WTC11 (cell line): ENCODE results near the gene TRPV5. TPM values are rescaled to one million over a fixed set of nuclear protein-coding genes. Genes with fewer than 3 reads are reported as not detected.

Source experiments
- ATAC-seq: fragments of 200-7000 bp; cut with Tn5 transposase; 2 replicates; pipeline ENCODE4 v1.10.0; 2021; ENCODE audit warnings: mild to moderate bottlenecking, moderate library complexity
- CTCF ChIA-PET: fragments of 300-600 bp; sonication (Branson Sonifier 250); formaldehyde crosslinking; loops from one replicate; lab custom pipeline; 2021; ENCODE audit warnings: antibody characterized with exemption; lab: Charles Lee
- POLR2A ChIA-PET: fragments of 350-600 bp; sonication (Branson Sonifier 250); formaldehyde crosslinking; loops from one replicate; lab custom pipeline; 2021; ENCODE audit warnings: antibody characterized with exemption; lab: Charles Lee
- DNase-seq: peaks from one replicate; pipeline ENCODE4 v3.0.0; 2021; ENCODE audit warnings: low spot score
- H3K27ac Mint-ChIP-seq: 2 replicates; pipeline ENCODE4 v1.8.0; 2021; ENCODE audit warnings: mixed read lengths
- H3K27me3 Mint-ChIP-seq: 2 replicates; pipeline ENCODE4 v1.8.0; 2021; ENCODE audit warnings: low read depth, mild to moderate bottlenecking, moderate library complexity, mixed read lengths
- H3K36me3 Mint-ChIP-seq: 2 replicates; pipeline ENCODE4 v1.8.0; 2021; ENCODE audit warnings: mixed read lengths
- H3K4me1 Mint-ChIP-seq: 2 replicates; pipeline ENCODE4 v1.8.0; 2022; ENCODE audit warnings: mixed read lengths
- H3K4me3 Mint-ChIP-seq: 2 replicates; pipeline ENCODE4 v1.8.0; 2021; ENCODE audit warnings: mild to moderate bottlenecking, moderate library complexity, mixed read lengths
- H3K9me3 Mint-ChIP-seq: 2 replicates; pipeline ENCODE4 v1.8.0; 2021; ENCODE audit warnings: mixed read lengths
- ATF1 ChIP-seq: sonication (generic); formaldehyde crosslinking; IDR thresholded peaks from 2 replicates; pipeline ENCODE4 v1.8.1; 2023; ENCODE audit warnings: mild to moderate bottlenecking, moderate library complexity, missing genetic modification reagents
- CBFB ChIP-seq: sonication (generic); formaldehyde crosslinking; IDR thresholded peaks from 2 replicates; pipeline ENCODE4 v1.8.1; 2022; ENCODE audit warnings: mild to moderate bottlenecking, low read depth, missing genetic modification reagents
- ELF4 ChIP-seq: sonication (generic); formaldehyde crosslinking; IDR thresholded peaks from 2 replicates; pipeline ENCODE4 v1.8.1; 2022; ENCODE audit warnings: low read depth, mild to moderate bottlenecking, moderate library complexity, missing genetic modification reagents
- EMX1 ChIP-seq: fragments of 250-450 bp; sonication (Bioruptor Pico); IDR thresholded peaks from 2 replicates; pipeline ENCODE4 v1.8.0; 2021; ENCODE audit warnings: mild to moderate bottlenecking
- ESRRA ChIP-seq: sonication (generic); formaldehyde crosslinking; IDR thresholded peaks from 2 replicates; pipeline ENCODE4 v1.8.1; 2022; ENCODE audit warnings: mild to moderate bottlenecking, missing genetic modification reagents, borderline replicate concordance
- FOXK1 ChIP-seq: sonication (generic); formaldehyde crosslinking; IDR thresholded peaks from 2 replicates; pipeline ENCODE4 v1.8.0; 2022; ENCODE audit warnings: mild to moderate bottlenecking, moderate library complexity, missing genetic modification reagents
- IRF2 ChIP-seq: sonication (generic); formaldehyde crosslinking; IDR thresholded peaks from 2 replicates; pipeline ENCODE4 v1.8.0; 2022; ENCODE audit warnings: low read depth, missing genetic modification reagents, borderline replicate concordance
- MXD4 ChIP-seq: fragments of 250-450 bp; sonication (Bioruptor Pico); IDR thresholded peaks from 2 replicates; pipeline ENCODE4 v1.8.0; 2021; ENCODE audit warnings: mild to moderate bottlenecking, moderate library complexity, borderline replicate concordance
- MYBL2 ChIP-seq: sonication (generic); formaldehyde crosslinking; IDR thresholded peaks from 2 replicates; pipeline ENCODE4 v1.8.1; 2023; ENCODE audit warnings: mild to moderate bottlenecking, moderate library complexity, missing genetic modification reagents
- NFE2L1 ChIP-seq: sonication (generic); formaldehyde crosslinking; IDR thresholded peaks from 2 replicates; pipeline ENCODE4 v1.8.1; 2023; ENCODE audit warnings: missing genetic modification reagents
- NR1H2 ChIP-seq: sonication (generic); formaldehyde crosslinking; IDR thresholded peaks from 2 replicates; pipeline ENCODE4 v1.9.0; 2021; ENCODE audit warnings: mild to moderate bottlenecking, moderate library complexity, missing genetic modification reagents
- OVOL2 ChIP-seq: fragments of 250-450 bp; sonication (Bioruptor Pico); IDR thresholded peaks from 2 replicates; pipeline ENCODE4 v1.9.0; 2021; ENCODE audit warnings: mild to moderate bottlenecking, borderline replicate concordance
- RELA ChIP-seq: sonication (generic); formaldehyde crosslinking; IDR thresholded peaks from 2 replicates; pipeline ENCODE4 v1.8.1; 2022; ENCODE audit warnings: missing genetic modification reagents, mild to moderate bottlenecking, borderline replicate concordance
- SMAD4 ChIP-seq: sonication (generic); formaldehyde crosslinking; IDR thresholded peaks from 2 replicates; pipeline ENCODE4 v1.8.0; 2022; ENCODE audit warnings: mild to moderate bottlenecking, missing genetic modification reagents
- TCF7 ChIP-seq: sonication (generic); formaldehyde crosslinking; IDR thresholded peaks from 2 replicates; pipeline ENCODE4 v1.8.0; 2022; ENCODE audit warnings: mild to moderate bottlenecking, low read depth, missing genetic modification reagents, moderate library complexity
- TEAD4 ChIP-seq: sonication (generic); formaldehyde crosslinking; IDR thresholded peaks from 2 replicates; pipeline ENCODE4 v1.8.0; 2022; ENCODE audit warnings: mild to moderate bottlenecking, missing genetic modification reagents
- ZNF317 ChIP-seq: sonication (generic); formaldehyde crosslinking; IDR thresholded peaks from 2 replicates; pipeline ENCODE4 v1.8.1; 2023; ENCODE audit warnings: low read depth, mild to moderate bottlenecking, moderate library complexity, missing genetic modification reagents, borderline replicate concordance
- total RNA-seq: library from RNA; stranded (reverse); gene quantifications from 3 replicates; pipeline ENCODE4 v1.2.3, GENCODE V29; 2021
- TF ChIP-seq, protein P1 (sequence below): sonication (generic); formaldehyde crosslinking; IDR thresholded peaks from 2 replicates; pipeline ENCODE4 v1.8.0; 2022; ENCODE audit warnings: missing genetic modification reagents
- TF ChIP-seq, protein P2 (sequence below): sonication (generic); formaldehyde crosslinking; IDR thresholded peaks from 2 replicates; pipeline ENCODE4 v1.8.1; 2023; ENCODE audit warnings: mild to moderate bottlenecking, missing genetic modification reagents, moderate library complexity
- TF ChIP-seq, protein P3 (sequence below): sonication (generic); formaldehyde crosslinking; IDR thresholded peaks from 2 replicates; pipeline ENCODE4 v1.8.1; 2023; ENCODE audit warnings: mild to moderate bottlenecking, missing genetic modification reagents
- TF ChIP-seq, protein P4 (sequence below): fragments of 250-450 bp; sonication (Bioruptor Pico); IDR thresholded peaks from 2 replicates; pipeline ENCODE4 v1.8.0; 2021; ENCODE audit warnings: mild to moderate bottlenecking
- TF ChIP-seq, protein P5 (sequence below): fragments of 250-450 bp; sonication (Bioruptor Pico); IDR thresholded peaks from 2 replicates; pipeline ENCODE4 v1.9.0; 2021; ENCODE audit warnings: mild to moderate bottlenecking, borderline replicate concordance
- TF ChIP-seq, protein P6 (sequence below): fragments of 250-450 bp; sonication (Bioruptor Pico); IDR thresholded peaks from 2 replicates; pipeline ENCODE4 v1.9.0; 2021; ENCODE audit warnings: mild to moderate bottlenecking

TRPV5 gene
- total RNA-seq, 1 experiment from 2014 or later = not detected

DNA sequence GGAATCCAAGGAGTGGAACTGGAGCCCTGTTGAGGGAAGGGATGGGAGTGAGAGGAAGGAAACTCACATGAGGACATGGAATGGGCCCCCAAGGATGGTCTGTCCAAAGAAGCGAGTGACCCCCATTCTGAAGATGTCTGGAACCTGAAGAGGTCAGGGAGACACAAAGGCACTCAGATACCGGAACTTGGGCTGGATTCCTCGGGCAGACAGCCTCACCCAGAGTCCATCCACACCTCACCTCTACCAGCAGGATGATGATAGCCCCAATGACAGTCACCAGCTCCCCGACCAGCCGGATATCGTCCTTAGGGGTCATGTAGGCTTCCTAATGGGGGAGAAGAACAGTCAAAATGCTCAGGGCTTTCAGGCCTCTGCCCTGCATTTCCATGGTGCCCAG is 58.7 kb downstream of the TRPV5 start:
- Mint-ChIP-seq H3K36me3 (no peaks in the 10 kb centered on the region; the same call in 1 of the 2 replicates), H3K27ac (no peak overlapping the region), H3K9me3 (peaks cover 7% of the 10 kb centered on the region), H3K4me1 (no peaks in the 10 kb centered on the region), H3K27me3 (no peaks in the 10 kb centered on the region), H3K4me3 (no peak overlapping the region)
- ATAC-seq (no peak), DNase-seq (no peak)
- ChIA-PET CTCF (interaction anchor here (1.3 to 3.3 kb wide), 2 partner anchors 8 to 340 kb away, joined by 3 to 24 read pairs; no protein-coding TSS in a partner anchor), POLR2A (no interaction called here)
- no peak for TF ChIP-seq CBFB
- TF ChIP-seq, protein P1, sequence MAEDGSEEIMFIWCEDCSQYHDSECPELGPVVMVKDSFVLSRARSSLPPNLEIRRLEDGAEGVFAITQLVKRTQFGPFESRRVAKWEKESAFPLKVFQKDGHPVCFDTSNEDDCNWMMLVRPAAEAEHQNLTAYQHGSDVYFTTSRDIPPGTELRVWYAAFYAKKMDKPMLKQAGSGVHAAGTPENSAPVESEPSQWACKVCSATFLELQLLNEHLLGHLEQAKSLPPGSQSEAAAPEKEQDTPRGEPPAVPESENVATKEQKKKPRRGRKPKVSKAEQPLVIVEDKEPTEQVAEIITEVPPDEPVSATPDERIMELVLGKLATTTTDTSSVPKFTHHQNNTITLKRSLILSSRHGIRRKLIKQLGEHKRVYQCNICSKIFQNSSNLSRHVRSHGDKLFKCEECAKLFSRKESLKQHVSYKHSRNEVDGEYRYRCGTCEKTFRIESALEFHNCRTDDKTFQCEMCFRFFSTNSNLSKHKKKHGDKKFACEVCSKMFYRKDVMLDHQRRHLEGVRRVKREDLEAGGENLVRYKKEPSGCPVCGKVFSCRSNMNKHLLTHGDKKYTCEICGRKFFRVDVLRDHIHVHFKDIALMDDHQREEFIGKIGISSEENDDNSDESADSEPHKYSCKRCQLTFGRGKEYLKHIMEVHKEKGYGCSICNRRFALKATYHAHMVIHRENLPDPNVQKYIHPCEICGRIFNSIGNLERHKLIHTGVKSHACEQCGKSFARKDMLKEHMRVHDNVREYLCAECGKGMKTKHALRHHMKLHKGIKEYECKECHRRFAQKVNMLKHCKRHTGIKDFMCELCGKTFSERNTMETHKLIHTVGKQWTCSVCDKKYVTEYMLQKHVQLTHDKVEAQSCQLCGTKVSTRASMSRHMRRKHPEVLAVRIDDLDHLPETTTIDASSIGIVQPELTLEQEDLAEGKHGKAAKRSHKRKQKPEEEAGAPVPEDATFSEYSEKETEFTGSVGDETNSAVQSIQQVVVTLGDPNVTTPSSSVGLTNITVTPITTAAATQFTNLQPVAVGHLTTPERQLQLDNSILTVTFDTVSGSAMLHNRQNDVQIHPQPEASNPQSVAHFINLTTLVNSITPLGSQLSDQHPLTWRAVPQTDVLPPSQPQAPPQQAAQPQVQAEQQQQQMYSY (CRISPR knock-in tag) = no peak
- TF ChIP-seq OVOL2 (CRISPR knock-in tag) = no peak
- no peak for TF ChIP-seq MYBL2 (CRISPR knock-in tag)
- no peak for TF ChIP-seq ESRRA (CRISPR knock-in tag)
- TF ChIP-seq, protein P2, sequence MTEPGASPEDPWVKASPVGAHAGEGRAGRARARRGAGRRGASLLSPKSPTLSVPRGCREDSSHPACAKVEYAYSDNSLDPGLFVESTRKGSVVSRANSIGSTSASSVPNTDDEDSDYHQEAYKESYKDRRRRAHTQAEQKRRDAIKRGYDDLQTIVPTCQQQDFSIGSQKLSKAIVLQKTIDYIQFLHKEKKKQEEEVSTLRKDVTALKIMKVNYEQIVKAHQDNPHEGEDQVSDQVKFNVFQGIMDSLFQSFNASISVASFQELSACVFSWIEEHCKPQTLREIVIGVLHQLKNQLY (CRISPR knock-in tag) = no peak
- TF ChIP-seq, protein P3, sequence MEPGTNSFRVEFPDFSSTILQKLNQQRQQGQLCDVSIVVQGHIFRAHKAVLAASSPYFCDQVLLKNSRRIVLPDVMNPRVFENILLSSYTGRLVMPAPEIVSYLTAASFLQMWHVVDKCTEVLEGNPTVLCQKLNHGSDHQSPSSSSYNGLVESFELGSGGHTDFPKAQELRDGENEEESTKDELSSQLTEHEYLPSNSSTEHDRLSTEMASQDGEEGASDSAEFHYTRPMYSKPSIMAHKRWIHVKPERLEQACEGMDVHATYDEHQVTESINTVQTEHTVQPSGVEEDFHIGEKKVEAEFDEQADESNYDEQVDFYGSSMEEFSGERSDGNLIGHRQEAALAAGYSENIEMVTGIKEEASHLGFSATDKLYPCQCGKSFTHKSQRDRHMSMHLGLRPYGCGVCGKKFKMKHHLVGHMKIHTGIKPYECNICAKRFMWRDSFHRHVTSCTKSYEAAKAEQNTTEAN (CRISPR knock-in tag) = no peak
- TF ChIP-seq FOXK1 (CRISPR knock-in tag) = no peak
- no peak for TF ChIP-seq RELA (CRISPR knock-in tag)
- no peak for TF ChIP-seq NR1H2 (CRISPR knock-in tag)
- no peak for TF ChIP-seq EMX1 (CRISPR knock-in tag)
- TF ChIP-seq NFE2L1 (CRISPR knock-in tag) = no peak
- TF ChIP-seq, protein P4, sequence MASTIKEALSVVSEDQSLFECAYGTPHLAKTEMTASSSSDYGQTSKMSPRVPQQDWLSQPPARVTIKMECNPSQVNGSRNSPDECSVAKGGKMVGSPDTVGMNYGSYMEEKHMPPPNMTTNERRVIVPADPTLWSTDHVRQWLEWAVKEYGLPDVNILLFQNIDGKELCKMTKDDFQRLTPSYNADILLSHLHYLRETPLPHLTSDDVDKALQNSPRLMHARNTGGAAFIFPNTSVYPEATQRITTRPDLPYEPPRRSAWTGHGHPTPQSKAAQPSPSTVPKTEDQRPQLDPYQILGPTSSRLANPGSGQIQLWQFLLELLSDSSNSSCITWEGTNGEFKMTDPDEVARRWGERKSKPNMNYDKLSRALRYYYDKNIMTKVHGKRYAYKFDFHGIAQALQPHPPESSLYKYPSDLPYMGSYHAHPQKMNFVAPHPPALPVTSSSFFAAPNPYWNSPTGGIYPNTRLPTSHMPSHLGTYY (CRISPR knock-in tag) = no peak

DNA sequence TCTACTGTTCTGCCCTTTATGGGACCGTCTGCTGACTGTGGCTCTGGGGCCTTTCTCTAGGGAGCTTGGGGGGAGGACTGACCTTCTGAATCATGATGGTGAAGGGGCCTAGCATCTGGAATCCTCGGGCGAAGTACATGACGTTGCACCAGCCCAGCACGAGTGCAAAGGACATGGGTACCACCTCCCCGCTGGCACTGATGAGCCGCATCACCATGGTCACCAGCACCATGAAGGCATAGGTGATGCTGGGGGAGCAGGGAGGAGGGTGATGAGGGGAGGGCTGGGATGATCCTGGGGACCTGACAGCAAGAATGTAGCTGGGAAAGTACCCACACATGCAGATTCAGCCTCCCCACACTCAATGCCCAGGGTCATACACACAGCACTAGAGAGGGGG is 59.1 kb downstream of the TRPV5 start:
- CTCF ChIA-PET = interaction anchor here (1.3 to 3.3 kb wide), 2 partner anchors 8 to 341 kb away, joined by 3 to 24 read pairs; no protein-coding TSS in a partner anchor
- ATAC-seq (no peak), DNase-seq (no peak)
- H3K27me3 Mint-ChIP-seq = no peaks in the 10 kb centered on the region
- no peaks in the 10 kb centered on the region; the same call in 1 of the 2 replicates for H3K36me3 Mint-ChIP-seq
- H3K4me1 Mint-ChIP-seq = no peaks in the 10 kb centered on the region
- no peak overlapping the region for H3K4me3 Mint-ChIP-seq
- TF ChIP-seq TCF7 (CRISPR knock-in tag) = no peak
- no peak for TF ChIP-seq ATF1 (CRISPR knock-in tag)
- TF ChIP-seq, protein P5, sequence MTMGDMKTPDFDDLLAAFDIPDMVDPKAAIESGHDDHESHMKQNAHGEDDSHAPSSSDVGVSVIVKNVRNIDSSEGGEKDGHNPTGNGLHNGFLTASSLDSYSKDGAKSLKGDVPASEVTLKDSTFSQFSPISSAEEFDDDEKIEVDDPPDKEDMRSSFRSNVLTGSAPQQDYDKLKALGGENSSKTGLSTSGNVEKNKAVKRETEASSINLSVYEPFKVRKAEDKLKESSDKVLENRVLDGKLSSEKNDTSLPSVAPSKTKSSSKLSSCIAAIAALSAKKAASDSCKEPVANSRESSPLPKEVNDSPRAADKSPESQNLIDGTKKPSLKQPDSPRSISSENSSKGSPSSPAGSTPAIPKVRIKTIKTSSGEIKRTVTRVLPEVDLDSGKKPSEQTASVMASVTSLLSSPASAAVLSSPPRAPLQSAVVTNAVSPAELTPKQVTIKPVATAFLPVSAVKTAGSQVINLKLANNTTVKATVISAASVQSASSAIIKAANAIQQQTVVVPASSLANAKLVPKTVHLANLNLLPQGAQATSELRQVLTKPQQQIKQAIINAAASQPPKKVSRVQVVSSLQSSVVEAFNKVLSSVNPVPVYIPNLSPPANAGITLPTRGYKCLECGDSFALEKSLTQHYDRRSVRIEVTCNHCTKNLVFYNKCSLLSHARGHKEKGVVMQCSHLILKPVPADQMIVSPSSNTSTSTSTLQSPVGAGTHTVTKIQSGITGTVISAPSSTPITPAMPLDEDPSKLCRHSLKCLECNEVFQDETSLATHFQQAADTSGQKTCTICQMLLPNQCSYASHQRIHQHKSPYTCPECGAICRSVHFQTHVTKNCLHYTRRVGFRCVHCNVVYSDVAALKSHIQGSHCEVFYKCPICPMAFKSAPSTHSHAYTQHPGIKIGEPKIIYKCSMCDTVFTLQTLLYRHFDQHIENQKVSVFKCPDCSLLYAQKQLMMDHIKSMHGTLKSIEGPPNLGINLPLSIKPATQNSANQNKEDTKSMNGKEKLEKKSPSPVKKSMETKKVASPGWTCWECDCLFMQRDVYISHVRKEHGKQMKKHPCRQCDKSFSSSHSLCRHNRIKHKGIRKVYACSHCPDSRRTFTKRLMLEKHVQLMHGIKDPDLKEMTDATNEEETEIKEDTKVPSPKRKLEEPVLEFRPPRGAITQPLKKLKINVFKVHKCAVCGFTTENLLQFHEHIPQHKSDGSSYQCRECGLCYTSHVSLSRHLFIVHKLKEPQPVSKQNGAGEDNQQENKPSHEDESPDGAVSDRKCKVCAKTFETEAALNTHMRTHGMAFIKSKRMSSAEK (CRISPR knock-in tag) = no peak
- TF ChIP-seq ELF4 = no peak
- no peak for TF ChIP-seq MXD4 (CRISPR knock-in tag)
- no peak for TF ChIP-seq IRF2 (CRISPR knock-in tag)
- TF ChIP-seq ZNF317 (CRISPR knock-in tag) = no peak
- TF ChIP-seq, protein P6, sequence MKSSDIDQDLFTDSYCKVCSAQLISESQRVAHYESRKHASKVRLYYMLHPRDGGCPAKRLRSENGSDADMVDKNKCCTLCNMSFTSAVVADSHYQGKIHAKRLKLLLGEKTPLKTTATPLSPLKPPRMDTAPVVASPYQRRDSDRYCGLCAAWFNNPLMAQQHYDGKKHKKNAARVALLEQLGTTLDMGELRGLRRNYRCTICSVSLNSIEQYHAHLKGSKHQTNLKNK (CRISPR knock-in tag) = no peak
- no peak for TF ChIP-seq SMAD4 (CRISPR knock-in tag)
- TF ChIP-seq TEAD4 (CRISPR knock-in tag) = no peak
- POLR2A ChIA-PET = no interaction called here
- no peak overlapping the region for H3K27ac Mint-ChIP-seq
- peaks cover 7% of the 10 kb centered on the region for H3K9me3 Mint-ChIP-seq
